Measurements from ENCODE around the gene EHBP1.

Gene EHBP1

GRCh38 chr2:62874881-62875383, 169.4 kb downstream of the EHBP1 start:
- H3K27me3 ChIP-seq (ENCODE audit: insufficient read depth, low read length), result no peaks in the 10 kb centered on the region
- H3K36me3 ChIP-seq (ENCODE audit: control insufficient read depth in 1 of 2, insufficient read depth in 2 of 2, low read length in 2 of 2), result peaks cover 9 to 12% of the 10 kb centered on the region in 2 experiments
- H2AFZ ChIP-seq (ENCODE audit: insufficient read depth, low read length, poor library complexity), result no peak overlapping the region
- H2BK120ac ChIP-seq (ENCODE audit: insufficient read depth, low read length, poor library complexity), result no peak overlapping the region
- no peak overlapping the region for H3K9ac ChIP-seq (ENCODE audit: low read length)
- H3K18ac ChIP-seq (ENCODE audit: low read length), result no peak overlapping the region
- H3K14ac ChIP-seq (ENCODE audit: low read length), result no peak overlapping the region
- H3K4me2 ChIP-seq (ENCODE audit: low read length), result no peak overlapping the region
- no CpG with 5 or more reads among the region's 6 CpGs for WGBS (ENCODE audit: extremely low coverage, insufficient coverage, insufficient read length)
- H3K27ac ChIP-seq (ENCODE audit: low read depth, low read length), result no peak overlapping the region
- H2BK12ac ChIP-seq (ENCODE audit: low read length), result no peak overlapping the region
- H4K12ac ChIP-seq (ENCODE audit: low read depth, low read length), result no peak overlapping the region
- H4K91ac ChIP-seq (ENCODE audit: low read depth, low read length), result no peak overlapping the region
- no peak overlapping the region for H3K4me3 ChIP-seq (ENCODE audit: low read depth, low read length)
- H3K4ac ChIP-seq (ENCODE audit: low read depth, low read length), result no peak overlapping the region
- H3K9me3 ChIP-seq (ENCODE audit: insufficient read depth, low read depth, low read length), result peaks cover 4% of the 10 kb centered on the region
- H3K79me2 ChIP-seq (ENCODE audit: control insufficient read depth, insufficient read depth, low read length, poor library complexity), result no peaks in the 10 kb centered on the region
- DNase-seq, result no peak
- H3K4me1 ChIP-seq (ENCODE audit: control insufficient read depth in 1 of 2, insufficient read depth in 2 of 2, low read length in 2 of 2), result no peaks in the 10 kb centered on the region
- no peak overlapping the region for H4K8ac ChIP-seq (ENCODE audit: low read depth, low read length)
- no peak overlapping the region for H2BK5ac ChIP-seq (ENCODE audit: low read depth, low read length, poor library complexity)
- no peaks in the 10 kb centered on the region for H3K79me1 ChIP-seq (ENCODE audit: low read length)
- H3K23ac ChIP-seq (ENCODE audit: low read length), result no peak overlapping the region
- no peak overlapping the region for H2AK5ac ChIP-seq (ENCODE audit: low read length)

GRCh38 chr2:62881162-62881795, 175.8 kb downstream of the EHBP1 start:
- Histone ChIP-seq H3K18ac (ENCODE audit: low read length) (no peak overlapping the region), H3K9ac (ENCODE audit: low read length) (no peak overlapping the region), H4K12ac (ENCODE audit: low read depth, low read length) (no peak overlapping the region), H3K4ac (ENCODE audit: low read depth, low read length) (no peak overlapping the region), H3K79me2 (ENCODE audit: control insufficient read depth, insufficient read depth, low read length, poor library complexity) (no peaks in the 10 kb centered on the region), H3K4me2 (ENCODE audit: low read length) (no peak overlapping the region), H3K27me3 (ENCODE audit: insufficient read depth, low read length) (no peaks in the 10 kb centered on the region), H2AK5ac (ENCODE audit: low read length) (no peak overlapping the region), H3K36me3 (ENCODE audit: control insufficient read depth in 1 of 2, insufficient read depth in 2 of 2, low read length in 2 of 2) (peaks cover 3 to 5% of the 10 kb centered on the region in 2 experiments), H3K27ac (ENCODE audit: low read depth, low read length) (no peak overlapping the region), H3K79me1 (ENCODE audit: low read length) (no peaks in the 10 kb centered on the region), H2AFZ (ENCODE audit: insufficient read depth, low read length, poor library complexity) (no peak overlapping the region), H2BK120ac (ENCODE audit: insufficient read depth, low read length, poor library complexity) (no peak overlapping the region), H2BK5ac (ENCODE audit: low read depth, low read length, poor library complexity) (no peak overlapping the region), H3K4me3 (ENCODE audit: low read depth, low read length) (no peak overlapping the region), H3K9me3 (ENCODE audit: insufficient read depth, low read depth, low read length) (no peaks in the 10 kb centered on the region), H3K4me1 (ENCODE audit: control insufficient read depth in 1 of 2, insufficient read depth in 2 of 2, low read length in 2 of 2) (no peaks in the 10 kb centered on the region), H2BK12ac (ENCODE audit: low read length) (no peak overlapping the region), H4K8ac (ENCODE audit: low read depth, low read length) (no peak overlapping the region), H3K23ac (ENCODE audit: low read length) (no peak overlapping the region), H3K14ac (ENCODE audit: low read length) (no peak overlapping the region), H4K91ac (ENCODE audit: low read depth, low read length) (no peak overlapping the region)
- no peak for DNase-seq
- WGBS (ENCODE audit: extremely low coverage, insufficient coverage, insufficient read length), result no CpG with 5 or more reads among the region's 4 CpGs

DNA sequence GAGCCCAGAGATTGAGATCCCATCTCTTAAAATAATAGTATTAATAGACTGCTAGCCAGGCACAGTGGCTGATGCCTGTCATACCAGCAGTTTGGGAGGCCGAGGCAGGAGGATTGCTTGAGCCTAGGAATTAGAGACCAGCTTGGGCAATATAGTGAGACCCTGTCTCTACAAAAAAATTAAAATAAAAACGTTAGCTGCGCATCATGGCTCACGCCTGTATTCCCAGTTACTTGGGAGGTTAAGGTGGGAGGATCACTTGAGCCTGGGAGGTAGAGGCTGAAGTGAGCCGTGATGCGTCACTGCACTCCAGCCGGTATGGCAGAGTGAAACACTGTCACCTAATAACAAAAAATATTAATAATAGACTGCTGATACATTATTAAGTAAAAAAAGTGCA, 178.1 kb downstream of the EHBP1 start:
- Histone ChIP-seq H3K4ac (ENCODE audit: low read depth, low read length) (no peak overlapping the region), H3K18ac (ENCODE audit: low read length) (no peak overlapping the region), H3K14ac (ENCODE audit: low read length) (no peak overlapping the region), H3K9ac (ENCODE audit: low read length) (no peak overlapping the region), H3K4me2 (ENCODE audit: low read length) (no peak overlapping the region), H3K36me3 (ENCODE audit: control insufficient read depth in 1 of 2, insufficient read depth in 2 of 2, low read length in 2 of 2) (peaks cover 0 to 2% of the 10 kb centered on the region in 2 experiments), H3K23ac (ENCODE audit: low read length) (no peak overlapping the region), H3K79me1 (ENCODE audit: low read length) (no peaks in the 10 kb centered on the region), H2AFZ (ENCODE audit: insufficient read depth, low read length, poor library complexity) (no peak overlapping the region), H4K8ac (ENCODE audit: low read depth, low read length) (no peak overlapping the region), H4K12ac (ENCODE audit: low read depth, low read length) (no peak overlapping the region), H2BK5ac (ENCODE audit: low read depth, low read length, poor library complexity) (no peak overlapping the region), H3K4me3 (ENCODE audit: low read depth, low read length) (no peak overlapping the region), H3K79me2 (ENCODE audit: control insufficient read depth, insufficient read depth, low read length, poor library complexity) (no peaks in the 10 kb centered on the region), H3K27ac (ENCODE audit: low read depth, low read length) (no peak overlapping the region), H3K4me1 (ENCODE audit: control insufficient read depth in 1 of 2, insufficient read depth in 2 of 2, low read length in 2 of 2) (no peaks in the 10 kb centered on the region), H2AK5ac (ENCODE audit: low read length) (no peak overlapping the region), H2BK12ac (ENCODE audit: low read length) (no peak overlapping the region), H4K91ac (ENCODE audit: low read depth, low read length) (no peak overlapping the region), H3K27me3 (ENCODE audit: insufficient read depth, low read length) (no peaks in the 10 kb centered on the region), H2BK120ac (ENCODE audit: insufficient read depth, low read length, poor library complexity) (no peak overlapping the region), H3K9me3 (ENCODE audit: insufficient read depth, low read depth, low read length) (no peaks in the 10 kb centered on the region)
- WGBS (ENCODE audit: extremely low coverage, insufficient coverage, insufficient read length), result no CpG with 5 or more reads among the region's 7 CpGs
- DNase-seq, result no peak

DNA sequence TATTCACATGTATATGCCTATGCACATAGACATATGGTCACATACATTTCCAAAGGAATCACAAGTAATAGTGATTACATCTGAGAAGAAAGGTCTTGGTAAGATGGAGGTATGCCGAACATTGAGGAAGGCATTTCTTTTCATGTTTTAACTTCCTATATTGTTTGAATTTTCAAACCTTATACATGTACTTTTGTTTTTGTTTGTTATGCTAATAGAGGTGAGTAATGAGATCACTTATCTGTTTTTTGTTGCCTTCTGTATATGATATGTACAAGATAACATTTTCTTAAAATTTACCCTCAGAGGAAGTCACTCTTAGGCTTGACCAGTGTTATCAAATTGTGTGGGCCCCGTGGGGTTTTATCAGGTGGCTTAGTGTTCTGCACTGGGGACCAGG, 178.6 kb downstream of the EHBP1 start:
- no peak overlapping the region for H3K4me2 ChIP-seq (ENCODE audit: low read length)
- no peak overlapping the region for H3K9ac ChIP-seq (ENCODE audit: low read length)
- no peaks in the 10 kb centered on the region for H3K27me3 ChIP-seq (ENCODE audit: insufficient read depth, low read length)
- H3K18ac ChIP-seq (ENCODE audit: low read length), result no peak overlapping the region
- H3K9me3 ChIP-seq (ENCODE audit: insufficient read depth, low read depth, low read length), result no peaks in the 10 kb centered on the region
- no peak overlapping the region for H3K14ac ChIP-seq (ENCODE audit: low read length)
- no peak overlapping the region for H3K23ac ChIP-seq (ENCODE audit: low read length)
- no peaks in the 10 kb centered on the region for H3K36me3 ChIP-seq (ENCODE audit: control insufficient read depth in 1 of 2, insufficient read depth in 2 of 2, low read length in 2 of 2)
- no peak overlapping the region for H2BK5ac ChIP-seq (ENCODE audit: low read depth, low read length, poor library complexity)
- no peaks in the 10 kb centered on the region for H3K79me2 ChIP-seq (ENCODE audit: control insufficient read depth, insufficient read depth, low read length, poor library complexity)
- no peak overlapping the region for H2AFZ ChIP-seq (ENCODE audit: insufficient read depth, low read length, poor library complexity)
- H4K12ac ChIP-seq (ENCODE audit: low read depth, low read length), result no peak overlapping the region
- H4K8ac ChIP-seq (ENCODE audit: low read depth, low read length), result no peak overlapping the region
- WGBS (ENCODE audit: extremely low coverage, insufficient coverage, insufficient read length), result no CpG with 5 or more reads among the region's 2 CpGs
- H3K4me3 ChIP-seq (ENCODE audit: low read depth, low read length), result no peak overlapping the region
- DNase-seq, result peak; percentile 2 to 72
- H2BK120ac ChIP-seq (ENCODE audit: insufficient read depth, low read length, poor library complexity), result no peak overlapping the region
- H4K91ac ChIP-seq (ENCODE audit: low read depth, low read length), result no peak overlapping the region
- H3K27ac ChIP-seq (ENCODE audit: low read depth, low read length), result no peak overlapping the region
- H2BK12ac ChIP-seq (ENCODE audit: low read length), result no peak overlapping the region
- H3K4me1 ChIP-seq (ENCODE audit: control insufficient read depth in 1 of 2, insufficient read depth in 2 of 2, low read length in 2 of 2), result no peaks in the 10 kb centered on the region
- no peak overlapping the region for H3K4ac ChIP-seq (ENCODE audit: low read depth, low read length)
- no peaks in the 10 kb centered on the region for H3K79me1 ChIP-seq (ENCODE audit: low read length)
- no peak overlapping the region for H2AK5ac ChIP-seq (ENCODE audit: low read length)
